ENCODE data around the gene TMCC2. TPM values are rescaled to one million over a fixed set of nuclear protein-coding genes. Genes with fewer than 3 reads are reported as not detected.

Gene TMCC2
- total RNA-seq, 1 donor from 2014 or later: 20.9 TPM

DNA sequence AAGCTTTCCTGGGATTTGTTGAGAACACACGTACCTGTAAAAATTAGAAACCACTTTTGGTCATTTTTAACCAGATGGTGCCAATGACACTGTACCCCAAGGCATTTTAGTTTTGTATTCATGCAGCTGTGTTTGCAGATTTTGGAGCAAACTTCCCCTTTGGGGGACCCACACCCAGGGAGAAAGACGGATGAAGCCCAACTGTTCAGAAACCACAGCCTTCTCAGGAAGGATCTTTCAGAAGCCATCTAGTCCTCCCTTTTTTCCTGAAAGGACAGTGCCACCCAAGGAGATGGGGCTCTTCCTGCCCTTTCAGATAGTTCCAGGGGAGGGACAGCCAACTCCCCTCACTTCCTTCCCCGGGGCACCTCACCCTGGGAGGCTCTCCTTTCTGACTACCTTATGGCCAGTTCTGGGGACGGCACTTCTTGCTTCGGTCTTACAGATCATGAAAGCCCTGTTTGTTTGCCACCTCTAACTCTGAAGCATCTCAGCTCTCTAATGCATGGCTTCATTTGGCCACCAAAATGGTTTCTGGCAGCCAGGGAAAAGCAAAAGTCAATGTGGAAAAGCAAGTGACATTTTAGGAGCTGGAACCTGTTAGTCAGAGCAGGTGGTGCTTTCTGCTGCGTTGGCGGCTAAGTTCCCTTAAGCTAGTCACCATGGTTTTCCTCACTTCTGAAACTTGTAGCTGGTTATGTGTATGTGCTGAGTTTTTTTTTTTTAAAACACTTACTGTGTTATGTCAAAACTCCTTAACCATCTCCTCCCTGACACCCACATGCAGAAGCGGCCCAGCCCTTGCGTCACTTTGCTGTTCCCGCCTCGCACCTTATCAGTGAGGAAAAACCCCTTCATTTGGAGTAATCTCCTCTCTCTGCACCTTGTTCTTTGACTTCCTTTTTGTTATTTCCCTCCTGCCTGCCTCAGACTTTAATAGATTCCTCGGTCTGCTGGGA, 10.1 kb downstream of the TMCC2 start:
- intact Hi-C loops (cut with micrococcal nuclease): loop anchor here (1.0 to 2.0 kb wide), 5 partner anchors 9 to 115 kb away; partner anchors contain the start of gene DSTYK
- Mint-ChIP-seq H3K27me3 (no peaks in the 10 kb centered on the region), H3K4me1 (peaks cover 51% of the 10 kb centered on the region), H3K4me3 (peak overlapping the region; percentile 75), H3K9me3 (no peaks in the 10 kb centered on the region), H3K27ac (peak overlapping the region; percentile 97), H3K36me3 (ENCODE audit: low read depth) (peaks cover 18% of the 10 kb centered on the region)
- DNase-seq: peak; percentile 68

DNA sequence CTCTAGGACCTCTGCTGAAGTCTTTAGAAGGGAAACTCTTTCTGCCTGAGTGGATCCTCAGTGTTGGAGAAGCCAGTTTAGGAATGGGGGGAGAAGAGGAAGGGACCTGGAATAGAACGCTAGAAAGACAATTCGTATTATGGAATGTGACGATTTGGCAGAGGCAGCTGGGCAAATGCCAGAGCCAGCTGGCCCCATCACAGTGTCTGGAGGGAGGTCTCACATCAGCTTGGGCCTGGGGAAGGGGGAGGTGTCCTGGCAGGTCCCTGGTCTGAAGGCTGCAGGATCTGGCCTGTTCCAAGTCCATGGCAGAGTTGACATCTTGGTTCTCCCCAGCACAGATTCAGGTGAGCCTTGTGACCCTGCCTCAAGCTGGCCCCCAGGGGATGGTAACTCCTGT, 11.3 kb downstream of the TMCC2 start:
- DNase-seq: no peak
- H3K36me3 Mint-ChIP-seq (ENCODE audit: low read depth): peaks cover 15% of the 10 kb centered on the region
- no peaks in the 10 kb centered on the region for H3K27me3 Mint-ChIP-seq
- intact Hi-C loops (cut with micrococcal nuclease): loop anchor here (2.0 kb wide), 3 partner anchors 28 to 116 kb away; partner anchors contain the start of gene DSTYK
- peaks cover 43% of the 10 kb centered on the region for H3K4me1 Mint-ChIP-seq
- H3K9me3 Mint-ChIP-seq: no peaks in the 10 kb centered on the region
- peak overlapping the region; percentile 97 for H3K27ac Mint-ChIP-seq
- H3K4me3 Mint-ChIP-seq: no peak overlapping the region

DNA sequence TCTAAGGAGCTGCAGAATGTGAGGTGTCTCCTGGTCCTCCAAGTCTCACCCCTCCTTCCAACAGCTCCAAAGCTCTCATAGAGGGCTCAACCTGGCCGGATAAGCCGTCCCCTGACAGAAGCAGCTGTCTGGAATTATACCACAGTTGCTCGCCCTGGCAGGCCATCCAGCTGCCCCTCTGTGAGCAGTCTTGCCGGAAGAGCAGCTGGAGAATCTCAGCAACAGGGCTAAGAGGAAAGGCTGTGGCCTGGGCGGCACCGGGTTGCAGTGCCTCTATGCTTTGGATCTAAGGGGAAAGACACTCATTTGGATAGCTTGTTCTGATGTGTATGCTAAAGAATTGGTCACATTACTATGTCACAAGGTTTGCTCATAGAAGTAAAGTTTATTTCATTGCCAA, 12.4 kb downstream of the TMCC2 start:
- intact Hi-C loops (cut with micrococcal nuclease): no loop called here
- H3K9me3 Mint-ChIP-seq: no peaks in the 10 kb centered on the region
- H3K4me1 Mint-ChIP-seq: peaks cover 40% of the 10 kb centered on the region
- no peak overlapping the region for H3K4me3 Mint-ChIP-seq
- H3K36me3 Mint-ChIP-seq (ENCODE audit: low read depth): peaks cover 15% of the 10 kb centered on the region
- no peaks in the 10 kb centered on the region for H3K27me3 Mint-ChIP-seq
- no peak overlapping the region for H3K27ac Mint-ChIP-seq
- DNase-seq: no peak

GRCh38 chr1:205240569-205240968, 12.8 kb downstream of the TMCC2 start:
- H3K27me3 Mint-ChIP-seq: no peaks in the 10 kb centered on the region
- no peak overlapping the region for H3K27ac Mint-ChIP-seq
- peaks cover 15% of the 10 kb centered on the region for H3K36me3 Mint-ChIP-seq (ENCODE audit: low read depth)
- H3K9me3 Mint-ChIP-seq: no peaks in the 10 kb centered on the region
- intact Hi-C loops (cut with micrococcal nuclease): no loop called here
- peaks cover 40% of the 10 kb centered on the region for H3K4me1 Mint-ChIP-seq
- DNase-seq: no peak
- no peak overlapping the region for H3K4me3 Mint-ChIP-seq

- H3K4me3 Mint-ChIP-seq: no peak overlapping the region
- peaks cover 43% of the 10 kb centered on the region for H3K4me1 Mint-ChIP-seq
- intact Hi-C loops (cut with micrococcal nuclease): no loop called here
- DNase-seq: no peak
- no peaks in the 10 kb centered on the region for H3K9me3 Mint-ChIP-seq
- peaks cover 15% of the 10 kb centered on the region for H3K36me3 Mint-ChIP-seq (ENCODE audit: low read depth)
- no peaks in the 10 kb centered on the region for H3K27me3 Mint-ChIP-seq
- no peak overlapping the region for H3K27ac Mint-ChIP-seq
These were observed 13.8 kb downstream of the TMCC2 start for GRCh38 chr1:205241366-205242030.

DNA sequence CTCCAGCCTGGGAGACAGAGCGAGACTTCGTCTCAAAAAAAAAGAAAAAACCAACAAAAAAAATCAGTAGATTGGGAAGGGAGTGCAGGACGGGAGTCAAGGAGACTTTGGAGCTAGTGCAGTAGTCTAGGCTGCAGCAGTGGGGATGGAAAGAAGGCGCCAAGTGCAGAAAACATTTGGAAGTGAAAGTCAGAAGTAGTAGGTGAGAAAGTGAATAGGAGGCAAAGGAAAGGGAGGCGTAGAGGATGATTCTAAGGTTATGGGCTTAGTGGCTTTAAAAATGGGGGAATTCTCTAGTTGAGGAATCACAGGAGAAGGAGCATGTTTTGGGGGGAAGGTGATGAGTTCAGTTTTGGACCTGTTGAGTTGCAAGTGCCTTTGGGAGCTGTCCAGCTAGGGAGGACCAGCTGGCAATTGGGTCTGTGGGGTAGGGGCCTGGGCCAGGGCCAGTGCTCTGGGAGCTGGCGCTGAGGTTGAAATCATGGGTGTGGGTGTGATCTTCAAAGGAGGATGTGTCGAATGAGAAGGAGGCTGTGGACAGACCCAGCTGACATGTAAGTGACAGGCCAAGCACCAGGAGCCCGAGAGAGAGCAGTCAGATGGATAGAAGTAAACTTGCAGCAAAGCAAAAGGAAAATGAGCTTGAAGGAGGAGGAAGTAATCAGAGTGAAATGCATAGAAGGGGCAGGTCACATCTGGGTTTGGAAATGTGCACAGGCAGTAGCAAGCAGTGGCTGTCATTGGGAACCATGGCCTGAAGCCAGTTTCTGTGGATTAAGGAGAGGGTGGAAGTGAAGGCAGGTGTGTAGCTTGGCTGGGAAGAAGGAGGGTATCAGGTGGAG, 15.8 kb downstream of the TMCC2 start:
- H3K4me3 Mint-ChIP-seq: no peak overlapping the region
- intact Hi-C loops (cut with micrococcal nuclease): no loop called here
- DNase-seq: no peak
- H3K27ac Mint-ChIP-seq: no peak overlapping the region
- H3K36me3 Mint-ChIP-seq (ENCODE audit: low read depth): peaks cover 10% of the 10 kb centered on the region
- H3K27me3 Mint-ChIP-seq: no peaks in the 10 kb centered on the region
- no peaks in the 10 kb centered on the region for H3K9me3 Mint-ChIP-seq
- peaks cover 35% of the 10 kb centered on the region for H3K4me1 Mint-ChIP-seq

DNA sequence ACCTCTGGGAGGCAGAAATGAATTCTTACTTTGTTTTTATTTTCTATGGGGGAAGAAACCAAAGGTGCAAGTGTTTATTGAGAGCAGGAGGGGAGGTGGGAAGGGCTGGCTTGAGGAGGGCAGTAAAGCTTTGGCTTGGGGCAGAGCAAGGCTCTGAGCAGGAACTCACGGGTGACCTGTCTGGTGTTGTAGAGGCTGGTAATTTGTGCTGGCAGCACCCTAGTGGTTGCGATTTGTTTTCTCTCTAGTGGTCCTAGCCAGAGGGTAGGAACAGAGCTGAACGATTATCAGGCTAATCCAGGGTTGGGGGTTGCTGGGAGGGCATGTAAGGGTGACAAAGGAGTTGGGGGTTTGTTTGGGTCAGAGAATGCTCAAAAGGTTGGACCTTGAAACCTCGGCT, 16.6 kb downstream of the TMCC2 start:
- DNase-seq: no peak
- Mint-ChIP-seq H3K9me3 (no peaks in the 10 kb centered on the region), H3K27ac (no peak overlapping the region), H3K4me1 (peaks cover 29% of the 10 kb centered on the region), H3K27me3 (no peaks in the 10 kb centered on the region), H3K4me3 (no peak overlapping the region), H3K36me3 (ENCODE audit: low read depth) (peaks cover 12% of the 10 kb centered on the region)
- intact Hi-C loops (cut with micrococcal nuclease): no loop called here

GRCh38 chr1:205245096-205245495, 17.4 kb downstream of the TMCC2 start:
- Mint-ChIP-seq H3K27me3 (no peaks in the 10 kb centered on the region), H3K36me3 (ENCODE audit: low read depth) (peaks cover 12% of the 10 kb centered on the region), H3K27ac (no peak overlapping the region), H3K9me3 (no peaks in the 10 kb centered on the region), H3K4me1 (peaks cover 26% of the 10 kb centered on the region), H3K4me3 (no peak overlapping the region)
- intact Hi-C loops (cut with micrococcal nuclease): no loop called here
- no peak for DNase-seq

- H3K4me1 Mint-ChIP-seq: peaks cover 25% of the 10 kb centered on the region
- DNase-seq: no peak
- peaks cover 11% of the 10 kb centered on the region for H3K36me3 Mint-ChIP-seq (ENCODE audit: low read depth)
- no peak overlapping the region for H3K4me3 Mint-ChIP-seq
- no peaks in the 10 kb centered on the region for H3K9me3 Mint-ChIP-seq
- H3K27me3 Mint-ChIP-seq: no peaks in the 10 kb centered on the region
- intact Hi-C loops (cut with micrococcal nuclease): no loop called here
- peak overlapping the region; percentile 71 for H3K27ac Mint-ChIP-seq
These were observed 18.8 kb downstream of the TMCC2 start for GRCh38 chr1:205246351-205247119.

GRCh38 chr1:205247130-205247921, 19.6 kb downstream of the TMCC2 start:
- intact Hi-C loops (cut with micrococcal nuclease): no loop called here
- H3K4me1 Mint-ChIP-seq: peaks cover 25% of the 10 kb centered on the region
- H3K27me3 Mint-ChIP-seq: no peaks in the 10 kb centered on the region
- H3K9me3 Mint-ChIP-seq: no peaks in the 10 kb centered on the region
- H3K4me3 Mint-ChIP-seq: no peak overlapping the region
- H3K27ac Mint-ChIP-seq: peak overlapping the region; percentile 71
- peaks cover 11% of the 10 kb centered on the region for H3K36me3 Mint-ChIP-seq (ENCODE audit: low read depth)
- DNase-seq: no peak

- H3K27me3 Mint-ChIP-seq: no peaks in the 10 kb centered on the region
These were observed 21.3 kb downstream of the TMCC2 start for GRCh38 chr1:205248793-205249601.

DNA sequence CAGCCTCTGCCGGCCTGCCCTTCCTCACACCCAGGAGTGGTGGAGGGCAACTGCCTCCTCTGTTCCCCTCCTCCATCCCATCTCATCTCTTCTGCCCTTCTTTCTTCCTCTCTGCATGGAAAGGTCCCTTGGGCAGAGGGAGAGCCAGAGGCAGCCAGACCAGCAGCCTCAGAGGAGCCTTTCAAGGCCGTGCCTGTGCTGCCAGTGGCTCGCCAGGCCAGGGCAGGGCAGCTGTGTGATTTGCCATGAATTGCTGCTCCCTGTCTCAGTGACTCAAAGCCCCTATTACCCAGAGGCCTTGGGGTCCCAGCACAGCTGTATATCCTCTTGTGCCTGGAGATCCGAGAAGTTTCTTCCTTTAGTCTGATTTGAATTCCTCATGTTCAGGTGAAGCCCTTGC, 21.9 kb downstream of the TMCC2 start:
- intact Hi-C loops (cut with micrococcal nuclease): no loop called here
- H3K4me3 Mint-ChIP-seq: no peak overlapping the region

More at GRCh38 chr1:205248793-205249601, 21.3 kb downstream of the TMCC2 start:
- no peak overlapping the region for H3K4me3 Mint-ChIP-seq
- H3K9me3 Mint-ChIP-seq: no peaks in the 10 kb centered on the region
- H3K4me1 Mint-ChIP-seq: peaks cover 22% of the 10 kb centered on the region
- H3K36me3 Mint-ChIP-seq (ENCODE audit: low read depth): peaks cover 6% of the 10 kb centered on the region
- H3K27ac Mint-ChIP-seq: no peak overlapping the region
- intact Hi-C loops (cut with micrococcal nuclease): no loop called here
- DNase-seq: no peak

More for the DNA sequence above, 21.9 kb downstream of the TMCC2 start:
- no peak overlapping the region for H3K27ac Mint-ChIP-seq
- H3K36me3 Mint-ChIP-seq (ENCODE audit: low read depth): peaks cover 6% of the 10 kb centered on the region
- no peaks in the 10 kb centered on the region for H3K9me3 Mint-ChIP-seq
- H3K27me3 Mint-ChIP-seq: no peaks in the 10 kb centered on the region
- peaks cover 22% of the 10 kb centered on the region for H3K4me1 Mint-ChIP-seq
- DNase-seq: no peak
